H1 (cell line): ENCODE measurements around the gene CYP27B1. TPM values are rescaled to one million over a fixed set of nuclear protein-coding genes. Genes with fewer than 3 reads are reported as not detected.

Source experiments
- CTCF ChIA-PET: fragments of 300-600 bp; sonication (Branson Sonifier 250); formaldehyde crosslinking; loops from one replicate; lab custom pipeline; 2021; ENCODE audit not compliant: partially characterized antibody; lab: Charles Lee
- POLR2A ChIA-PET: fragments of 300-600 bp; sonication (Branson Sonifier 250); formaldehyde crosslinking; loops from one replicate; lab custom pipeline; 2021; ENCODE audit warnings: inconsistent platforms; ENCODE audit not compliant: partially characterized antibody; lab: Charles Lee
- DNase-seq, 2 experiments: peaks; one replicate each; pipeline versions ENCODE4 v3.0.0 to v3.0.0-alpha.2; 2010 to 2022; ENCODE audit warnings: low spot score in 2 of 2, low read depth in 1 of 2, mixed read lengths in 1 of 2
- FAIRE-seq: peaks from 2 replicates; lab custom pipeline; 2011; peaks lifted over from hg19 to GRCh38; lab: Jason Lieb, UNC
- H2AFZ ChIP-seq: 2 replicates; pipeline ENCODE4 v1.8.1; 2012; ENCODE audit warnings: low read length, inconsistent platforms
- H2AK5ac ChIP-seq: 2 replicates; pipeline ENCODE4 v1.6.1; 2013; ENCODE audit warnings: low read depth, low read length
- H2BK120ac ChIP-seq: replicated peaks from 2 replicates; pipeline ENCODE3; 2013; ENCODE audit warnings: low read depth, low read length, inconsistent platforms
- H2BK12ac ChIP-seq: 2 replicates; pipeline ENCODE4 v1.6.1; 2013; ENCODE audit warnings: low read depth, low read length
- H2BK15ac ChIP-seq: 2 replicates; pipeline ENCODE4 v1.6.1; 2013; ENCODE audit warnings: low read length
- H2BK20ac ChIP-seq: 2 replicates; pipeline ENCODE4 v1.6.1; 2013; ENCODE audit warnings: low read length
- H2BK5ac ChIP-seq: 2 replicates; pipeline ENCODE4 v1.6.1; 2013; ENCODE audit warnings: low read depth, low read length
- H3K14ac ChIP-seq: 2 replicates; pipeline ENCODE4 v1.6.1; 2013; ENCODE audit warnings: inconsistent platforms; ENCODE audit not compliant: insufficient read length
- H3K18ac ChIP-seq: 2 replicates; pipeline ENCODE4 v1.6.1; 2013; ENCODE audit warnings: low read length; ENCODE audit errors: extremely low read depth
- H3K23ac ChIP-seq: 2 replicates; pipeline ENCODE4 v1.6.1; 2013; ENCODE audit warnings: inconsistent platforms; ENCODE audit not compliant: insufficient read length
- H3K23me2 ChIP-seq: 2 replicates; pipeline ENCODE4 v1.6.1; 2013; ENCODE audit warnings: low read depth, low read length
- H3K27ac ChIP-seq: 2 replicates; pipeline ENCODE4 v1.6.1; 2011; ENCODE audit warnings: low read depth, low read length, inconsistent platforms
- H3K27me3 ChIP-seq, 4 experiments: replicated peaks in 1 of 4; 1 replicate in 1 of 4; 2 replicates in 3 of 4; pipeline versions ENCODE4 v1.6.1 to v1.8.1; 2011 to 2013; ENCODE audit warnings: low read length in 3 of 4, mild to moderate bottlenecking in 3 of 4, inconsistent platforms in 2 of 4, mixed read lengths in 2 of 4, moderate library complexity in 1 of 4; ENCODE audit not compliant: control insufficient read depth in 3 of 4, insufficient read depth in 3 of 4; ENCODE audit errors: extremely low read depth in 1 of 4
- H3K36me3 ChIP-seq, 4 experiments: 2 replicates each; pipeline versions ENCODE4 v1.6.1 to v1.8.1; 2011 to 2013; ENCODE audit warnings: mild to moderate bottlenecking in 4 of 4, low read length in 3 of 4, moderate library complexity in 2 of 4, control low read depth in 1 of 4, inconsistent platforms in 1 of 4; ENCODE audit not compliant: insufficient read depth in 4 of 4, control insufficient read depth in 2 of 4
- H3K4ac ChIP-seq: replicated peaks from 2 replicates; pipeline ENCODE3; 2013; ENCODE audit warnings: low read length, low read depth, mixed read lengths, inconsistent platforms; ENCODE audit not compliant: insufficient read length
- H3K4me1 ChIP-seq, 4 experiments: replicated peaks in 1 of 4; 1 replicate in 1 of 4; 2 replicates in 3 of 4; pipeline versions ENCODE4 v1.6.1 to v1.8.1; 2011 to 2013; ENCODE audit warnings: low read length in 3 of 4, inconsistent platforms in 2 of 4, mixed read lengths in 1 of 4; ENCODE audit not compliant: insufficient read depth in 4 of 4, control insufficient read depth in 3 of 4
- H3K4me2 ChIP-seq, 2 experiments: 2 replicates each; pipeline versions ENCODE4 v1.6.1 to v1.8.1; 2011 to 2013; ENCODE audit warnings: low read depth in 2 of 2, low read length in 2 of 2, control low read depth in 1 of 2, inconsistent platforms in 1 of 2, mild to moderate bottlenecking in 1 of 2; ENCODE audit not compliant: insufficient read depth in 1 of 2
- H3K4me3 ChIP-seq, 4 experiments: fragments of 200-600, 300-600 bp in 1 of 4; sonication (generic), shearing (Covaris generic), sonication (Bioruptor Twin) in 1 of 4; 2 replicates each; pipeline versions ENCODE4 v1.5.1 to v1.8.1; 2011 to 2016; ENCODE audit warnings: low read length in 4 of 4, low read depth in 3 of 4, control low read depth in 2 of 4, inconsistent platforms in 2 of 4, mild to moderate bottlenecking in 2 of 4, mixed read lengths in 1 of 4, moderate library complexity in 1 of 4; ENCODE audit not compliant: insufficient read depth in 2 of 4; ENCODE audit errors: extremely low read depth in 1 of 4
- H3K56ac ChIP-seq: replicated peaks from 2 replicates; pipeline ENCODE3; 2013; ENCODE audit warnings: low read depth, mild to moderate bottlenecking, mixed read lengths, low read length, inconsistent platforms; ENCODE audit not compliant: insufficient read length
- H3K79me1 ChIP-seq: 2 replicates; pipeline ENCODE4 v1.6.1; 2013; ENCODE audit warnings: low read depth, low read length, control low read depth
- H3K79me2 ChIP-seq, 2 experiments: 2 replicates each; pipeline versions ENCODE4 v1.6.1 to v1.8.1; 2012 to 2013; ENCODE audit warnings: low read length in 2 of 2, mild to moderate bottlenecking in 2 of 2, inconsistent platforms in 1 of 2; ENCODE audit not compliant: insufficient read depth in 2 of 2, control insufficient read depth in 1 of 2
- H3K9ac ChIP-seq, 4 experiments: replicated peaks in 1 of 4; 1 replicate in 1 of 4; 2 replicates in 3 of 4; pipeline versions ENCODE4 v1.6.1 to v1.8.1; 2011 to 2013; ENCODE audit warnings: low read depth in 3 of 4, low read length in 3 of 4, control low read depth in 2 of 4, mild to moderate bottlenecking in 2 of 4, moderate library complexity in 2 of 4, inconsistent platforms in 1 of 4; ENCODE audit errors: extremely low read depth in 1 of 4
- H3K9me3 ChIP-seq, 2 experiments: 2 replicates each; pipeline versions ENCODE4 v1.6.1 to v1.8.1; 2012 to 2013; ENCODE audit warnings: mild to moderate bottlenecking in 2 of 2, moderate library complexity in 2 of 2, control low read depth in 1 of 2, inconsistent platforms in 1 of 2, low read depth in 1 of 2, low read length in 1 of 2, mixed read lengths in 1 of 2; ENCODE audit not compliant: insufficient read depth in 2 of 2
- H4K20me1 ChIP-seq, 2 experiments: replicated peaks in 1 of 2; 2 replicates each; pipeline versions ENCODE3 to v1.8.1; 2011 to 2013; ENCODE audit warnings: inconsistent platforms in 2 of 2, low read length in 2 of 2, mild to moderate bottlenecking in 1 of 2; ENCODE audit not compliant: insufficient read depth in 2 of 2, control insufficient read depth in 1 of 2
- H4K5ac ChIP-seq: 2 replicates; pipeline ENCODE4 v1.6.1; 2013; ENCODE audit warnings: low read length, low read depth, mixed read lengths, inconsistent platforms; ENCODE audit not compliant: insufficient read length
- H4K8ac ChIP-seq: 2 replicates; pipeline ENCODE4 v1.8.0; 2013; ENCODE audit warnings: mild to moderate bottlenecking, moderate library complexity, low read length, inconsistent platforms; ENCODE audit not compliant: insufficient read depth; ENCODE audit errors: extremely low read depth
- H4K91ac ChIP-seq: replicated peaks from 2 replicates; pipeline ENCODE3; 2013; ENCODE audit warnings: low read length, mixed read lengths, inconsistent platforms; ENCODE audit not compliant: insufficient read length
- CBX5 ChIP-seq: fragments of 300-800, 300-1000 bp; sonication (generic); IDR thresholded peaks from 2 replicates; pipeline ENCODE4 v1.7.1; 2016; ENCODE audit warnings: antibody characterized with exemption, low read length, low read depth
- WGBS, 2 experiments: shearing (Covaris generic) in 1 of 2; methylation state at CpG; one replicate each; pipeline versions ENCODE4 v1.1.6 to v1.1.7; 2013 to 2015; ENCODE audit warnings: low lambda C conversion rate in 2 of 2, mixed read lengths in 2 of 2, inconsistent platforms in 1 of 2, low coverage in 1 of 2, missing lambda C conversion rate in 1 of 2; ENCODE audit not compliant: insufficient replicate concordance in 2 of 2, insufficient coverage in 1 of 2, insufficient read length in 1 of 2; ENCODE audit errors: extremely low coverage in 1 of 2, missing lambda C conversion rate in 1 of 2; 5-methylcytosine and 5-hydroxymethylcytosine counted together
- polyA plus RNA-seq, 7 experiments: library from polyadenylated mRNA; depleted of rRNA in 3 of 7; stranded (reverse) in 5 of 7; unstranded in 2 of 7; fragments of >200 nt in 5 of 7; fragments of 200-250 nt in 2 of 7; gene quantifications; 1 replicate in 5 of 7; 2 replicates in 1 of 7; 4 replicates in 1 of 7; pipeline versions ENCODE4 v1.2.1 to v1.2.3, GENCODE V29; 2011 to 2013; ENCODE audit warnings: missing spikeins in 2 of 7, mixed read lengths in 2 of 7
- total RNA-seq: library from RNA; stranded (reverse); fragmentation: NEBNext Ultra II Directional; extraction: Animal tissue kit (Norgen Biotek cat#: 25700); gene quantifications from 2 replicates; pipeline ENCODE4 v1.2.1, GENCODE V29; 2021
- TF ChIP-seq, protein P1 (sequence below), 3 experiments: IDR thresholded peaks; 1 replicate in 2 of 3; 2 replicates in 1 of 3; pipeline versions ENCODE4 v1.5.1 to v1.6.1; 2011; ENCODE audit warnings: low read length in 3 of 3, mild to moderate bottlenecking in 3 of 3, inconsistent platforms in 2 of 3, low read depth in 1 of 3, moderate library complexity in 1 of 3; ENCODE audit not compliant: insufficient read depth in 1 of 3; ENCODE audit errors: control extremely low read depth in 1 of 3

CYP27B1 gene
- total and polyA plus RNA-seq, 2 of the 8 experiments (the other 6 are each of a cell fraction or from before 2014, with no cell fraction given) = 2.9 to 3.3 TPM

- no peak overlapping the region for H2BK120ac ChIP-seq
- CTCF ChIA-PET = interaction anchor here (0.6 to 4.5 kb wide), 10 partner anchors 8 to 153 kb away, joined by 3 to 28 read pairs (median 4); partner anchors contain the start of gene CYP27B1
- no peak overlapping the region for H3K4me2 ChIP-seq
- no peak overlapping the region for H3K23ac ChIP-seq
- H3K9ac ChIP-seq = no peak overlapping the region
- WGBS, 2 experiments = 79% methylated on average over 4 of the region's 4 CpGs; no CpG with 5 or more reads in 1 of the 2 experiments
- no peak overlapping the region for H3K14ac ChIP-seq
- H3K4me1 ChIP-seq = peaks cover 0 to 3% (median 1%) of the 10 kb centered on the region in 4 experiments; a peak in 2 of 7 replicates
- H2AK5ac ChIP-seq = no peak overlapping the region
- H2BK20ac ChIP-seq = no peak overlapping the region
- no peak overlapping the region for H2BK15ac ChIP-seq
- H3K4ac ChIP-seq = no peak overlapping the region
- H3K79me2 ChIP-seq = 0 out of 4 replicates have a peak, but pooled peaks cover 0 to 6% of the 10 kb centered on the region in 2 experiments
- no peak overlapping the region for H2BK5ac ChIP-seq
- no peaks in the 10 kb centered on the region for H3K9me3 ChIP-seq
- FAIRE-seq (no peak), DNase-seq (no peak)
- POLR2A ChIA-PET = interaction anchor here (1.1 to 1.8 kb wide), 3 partner anchors 9 to 19 kb away, joined by 3 to 4 read pairs (median 3); partner anchors contain the start of gene CYP27B1
- no peak overlapping the region for H3K4me3 ChIP-seq
- H2AFZ ChIP-seq = no peak overlapping the region
- H4K91ac ChIP-seq = no peak overlapping the region
- H3K23me2 ChIP-seq = peaks cover 12% of the 10 kb centered on the region; the same call in 1 of the 2 replicates
- H2BK12ac ChIP-seq = no peak overlapping the region
- no peaks in the 10 kb centered on the region; the same call in 1 of the 2 replicates for H3K79me1 ChIP-seq
- no peak overlapping the region for H4K8ac ChIP-seq
- TF ChIP-seq CBX5 = no peak
- TF ChIP-seq, protein P1, sequence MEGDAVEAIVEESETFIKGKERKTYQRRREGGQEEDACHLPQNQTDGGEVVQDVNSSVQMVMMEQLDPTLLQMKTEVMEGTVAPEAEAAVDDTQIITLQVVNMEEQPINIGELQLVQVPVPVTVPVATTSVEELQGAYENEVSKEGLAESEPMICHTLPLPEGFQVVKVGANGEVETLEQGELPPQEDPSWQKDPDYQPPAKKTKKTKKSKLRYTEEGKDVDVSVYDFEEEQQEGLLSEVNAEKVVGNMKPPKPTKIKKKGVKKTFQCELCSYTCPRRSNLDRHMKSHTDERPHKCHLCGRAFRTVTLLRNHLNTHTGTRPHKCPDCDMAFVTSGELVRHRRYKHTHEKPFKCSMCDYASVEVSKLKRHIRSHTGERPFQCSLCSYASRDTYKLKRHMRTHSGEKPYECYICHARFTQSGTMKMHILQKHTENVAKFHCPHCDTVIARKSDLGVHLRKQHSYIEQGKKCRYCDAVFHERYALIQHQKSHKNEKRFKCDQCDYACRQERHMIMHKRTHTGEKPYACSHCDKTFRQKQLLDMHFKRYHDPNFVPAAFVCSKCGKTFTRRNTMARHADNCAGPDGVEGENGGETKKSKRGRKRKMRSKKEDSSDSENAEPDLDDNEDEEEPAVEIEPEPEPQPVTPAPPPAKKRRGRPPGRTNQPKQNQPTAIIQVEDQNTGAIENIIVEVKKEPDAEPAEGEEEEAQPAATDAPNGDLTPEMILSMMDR (IDR thresholded peaks at IDR 0.05; ENCODE audit: control extremely low read depth in 1 of 3, insufficient read depth in 1 of 3, low read depth in 1 of 3, low read length in 3 of 3) = peak in 1 of 3 experiments; percentile 29; a peak in 2 of 4 replicates
- H4K20me1 ChIP-seq = no peaks in the 10 kb centered on the region
- peaks cover 0 to 4% (median 1%) of the 10 kb centered on the region in 4 experiments; a peak in 2 of 7 replicates for H3K27me3 ChIP-seq
- no peak overlapping the region for H3K56ac ChIP-seq
- H4K5ac ChIP-seq = no peak overlapping the region
- no peak overlapping the region for H3K27ac ChIP-seq
- peaks cover 0 to under 1% (median 0%) of the 10 kb centered on the region in 4 experiments; a peak in 3 of 8 replicates for H3K36me3 ChIP-seq
- H3K18ac ChIP-seq = no peak overlapping the region
These were observed 8.8 kb upstream of the CYP27B1 start for GRCh38 chr12:57775563-57776246.
